RKO (cell line): ENCODE measurements around the gene MGMT.

Experiments
- DNase-seq: peaks from one replicate; pipeline ENCODE4 v3.0.0-alpha.2; 2016; ENCODE audit warnings: low spot score

Gene MGMT

DNA sequence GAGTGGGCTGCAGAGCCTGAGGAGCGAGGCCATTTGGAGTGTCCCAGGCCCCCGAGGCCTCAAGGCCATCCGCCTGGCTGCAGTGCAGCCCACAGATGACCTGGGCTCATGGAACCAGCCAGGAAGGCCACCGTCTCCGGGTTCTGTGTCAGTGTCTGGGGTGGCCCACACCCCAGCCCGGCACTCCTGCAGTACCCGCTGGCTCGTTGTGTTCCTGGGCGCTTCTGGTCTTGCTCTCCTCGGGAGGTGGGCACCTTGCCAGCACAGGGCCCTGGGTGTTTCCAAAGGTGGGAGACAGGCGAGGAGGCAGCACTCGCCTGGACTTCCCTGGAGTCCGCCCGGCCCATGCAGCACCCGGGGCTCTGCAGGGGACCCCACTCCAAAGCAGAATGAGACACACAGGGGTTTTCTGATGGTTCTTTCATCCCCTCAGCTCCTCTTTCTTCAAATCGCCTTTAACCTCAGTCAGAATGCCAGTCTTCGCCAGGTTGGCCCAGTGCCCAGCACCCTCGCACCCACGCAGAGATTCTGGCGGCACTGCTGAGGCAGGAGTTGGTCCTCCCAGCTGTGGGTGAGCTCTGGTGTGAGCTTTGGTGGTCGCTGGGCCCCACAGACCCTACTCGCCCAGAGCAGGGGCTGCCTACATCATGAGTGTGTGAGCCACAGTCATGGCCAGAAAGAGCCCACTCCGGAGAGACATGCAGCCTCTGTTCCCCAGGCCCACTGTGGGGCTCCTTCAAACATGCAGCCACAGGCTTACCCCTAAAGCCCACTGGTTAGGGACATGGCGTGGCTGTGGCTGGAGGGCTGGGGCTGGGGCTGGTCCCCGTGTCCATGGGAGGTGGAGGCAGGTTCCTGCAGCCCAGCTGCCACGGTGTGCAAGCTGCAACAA, 341.3 kb downstream of the MGMT start:
- no peak for DNase-seq

- no peak for DNase-seq
Observed at GRCh38 chr10:129809431-129809830, 342.4 kb downstream of the MGMT start.

DNA sequence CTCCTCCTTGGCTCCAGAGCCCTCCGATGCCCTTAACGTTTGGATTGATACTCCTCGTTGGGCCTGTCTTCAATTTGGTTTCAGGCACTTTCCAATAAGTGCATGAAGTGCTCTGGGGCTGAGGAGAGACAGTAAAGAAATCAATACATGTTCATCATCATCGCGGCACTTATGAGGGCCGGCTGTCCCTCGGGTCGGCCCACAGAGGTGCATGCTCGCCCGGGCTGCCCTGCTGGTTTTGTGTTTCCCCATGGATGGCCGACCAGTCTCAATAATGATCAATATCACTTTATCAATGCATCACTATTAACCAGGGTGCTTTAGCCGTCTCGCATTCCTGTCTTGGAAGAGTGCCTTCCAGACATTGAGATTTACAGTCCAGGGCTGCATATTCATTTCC, 342.8 kb downstream of the MGMT start:
- DNase-seq: no peak

GRCh38 chr10:129811208-129811607, 344.2 kb downstream of the MGMT start:
- DNase-seq: no peak

GRCh38 chr10:129812398-129812797, 345.4 kb downstream of the MGMT start:
- no peak for DNase-seq

GRCh38 chr10:129814681-129815646, 347.9 kb downstream of the MGMT start:
- DNase-seq: peak; percentile 12

DNA sequence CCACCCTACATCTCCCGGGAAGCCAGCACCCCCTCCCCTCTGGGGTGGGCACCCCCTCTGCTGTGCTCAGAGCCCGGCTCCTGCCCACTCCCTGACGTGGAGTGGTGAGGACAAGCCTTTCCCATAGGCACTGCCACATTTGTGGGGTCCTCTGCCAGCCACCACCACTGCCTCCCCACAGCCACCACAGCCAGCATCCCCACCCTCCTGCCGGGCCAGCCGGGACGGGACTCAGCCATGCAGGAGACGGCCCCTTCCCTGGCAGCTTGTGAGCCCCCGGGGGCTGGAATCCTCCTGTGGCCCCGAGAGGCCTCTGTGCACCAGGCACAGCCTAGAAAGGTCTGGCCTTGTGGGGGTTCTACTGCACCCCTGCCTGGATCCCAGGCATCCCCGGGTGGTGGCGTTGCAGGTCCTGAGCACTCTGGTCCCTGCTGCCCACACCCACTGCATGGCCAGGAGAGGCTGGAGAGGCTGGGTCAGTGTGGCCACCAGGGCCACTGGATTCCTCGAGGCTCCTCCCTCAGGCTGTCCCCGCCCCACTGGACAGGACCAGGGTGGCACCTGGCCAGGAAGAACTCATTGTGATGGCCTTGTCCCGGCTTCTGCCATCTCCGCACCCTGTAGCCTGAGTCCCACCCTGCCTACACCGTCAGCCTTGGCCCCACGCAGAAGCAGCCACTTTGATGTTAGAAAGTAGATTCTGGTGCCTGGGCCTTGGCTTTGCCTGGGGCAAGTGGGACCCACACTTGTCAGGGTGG, 349.0 kb downstream of the MGMT start:
- no peak for DNase-seq

DNA sequence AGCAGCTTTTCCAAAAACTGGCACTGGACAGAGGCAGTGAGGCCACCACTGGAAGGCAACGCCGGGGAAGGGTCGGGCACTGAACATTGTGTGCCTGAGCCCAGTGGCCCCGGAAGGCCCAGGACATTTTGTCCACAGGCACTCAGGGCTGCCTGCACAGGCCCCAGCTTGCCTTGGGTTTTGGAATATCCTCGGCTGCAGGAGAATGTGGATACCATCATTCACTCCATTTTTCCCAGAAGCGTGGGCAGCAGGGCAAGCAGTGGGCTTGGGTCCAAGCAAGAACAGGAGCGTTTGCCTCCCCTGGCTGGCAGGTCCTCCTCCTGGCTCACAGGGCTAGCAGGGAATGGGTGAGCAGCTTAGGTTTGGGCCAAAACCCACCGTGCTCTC, 349.6 kb downstream of the MGMT start:
- DNase-seq: no peak
